ENCODE results near the gene GUCA2A. TPM values are rescaled to one million over a fixed set of nuclear protein-coding genes. Genes with fewer than 3 reads are reported as not detected.

The GUCA2A gene
- total and polyA plus RNA-seq, 2 of the 4 experiments (the other 2 are of a cell fraction), result not detected

- Histone ChIP-seq H3K79me1 (ENCODE audit: low read depth in 1 of 2, low read length in 2 of 2) (no peaks in the 10 kb centered on the region), H3K36me3 (ENCODE audit: control insufficient read depth, insufficient read depth, low read length) (no peaks in the 10 kb centered on the region), H2BK120ac (ENCODE audit: low read depth, low read length) (no peak within 1 kb of the TSS), H3K4me2 (ENCODE audit: low read depth, low read length) (no peak within 1 kb of the TSS), H3K23ac (ENCODE audit: low read depth, low read length) (no peak within 1 kb of the TSS), H2BK20ac (ENCODE audit: low read depth, low read length) (no peak within 1 kb of the TSS), H2AK9ac (replicated peaks; ENCODE audit: low read depth, low read length, poor library complexity) (no peak within 1 kb of the TSS), H4K5ac (ENCODE audit: low read depth, low read length) (no peak within 1 kb of the TSS), H3K9me1 (ENCODE audit: insufficient read depth, low read length) (0 out of 2 replicates have a peak, but pooled peaks cover 3% of the 10 kb centered on the region), H3K27me3 (ENCODE audit: control insufficient read depth, insufficient read depth, low read length) (peaks cover 34% of the 10 kb centered on the region), H3K9me3 (ENCODE audit: control insufficient read depth, insufficient read depth, low read length) (no peaks in the 10 kb centered on the region), H2BK15ac (ENCODE audit: low read depth, low read length) (no peak within 1 kb of the TSS), H3K14ac (replicated peaks; ENCODE audit: low read depth, low read length) (no peak within 1 kb of the TSS), H2AK5ac (ENCODE audit: low read depth, low read length) (no peak within 1 kb of the TSS), H3K4me3 (ENCODE audit: insufficient read depth, low read depth, low read length) (no peak within 1 kb of the TSS), H2BK5ac (ENCODE audit: low read depth, low read length, poor library complexity, severe bottlenecking) (no peak within 1 kb of the TSS), H3K18ac (ENCODE audit: low read depth, low read length) (no peak within 1 kb of the TSS), H2AFZ (replicated peaks; ENCODE audit: low read length, poor library complexity) (no peak within 1 kb of the TSS), H3K4ac (ENCODE audit: low read depth, low read length) (no peak within 1 kb of the TSS), H3K9ac (ENCODE audit: low read depth, low read length) (no peak within 1 kb of the TSS), H3K4me1 (ENCODE audit: control insufficient read depth, insufficient read depth, low read length) (no peaks in the 10 kb centered on the region), H3K56ac (ENCODE audit: extremely low read depth, insufficient read depth, low read length) (no peak within 1 kb of the TSS), H4K8ac (ENCODE audit: low read depth in 2 of 2, low read length in 2 of 2) (no peak within 1 kb of the TSS), H4K91ac (ENCODE audit: insufficient read depth, low read depth, low read length) (no peak within 1 kb of the TSS), H3K27ac (ENCODE audit: insufficient read depth, low read length) (no peak within 1 kb of the TSS), H4K20me1 (ENCODE audit: insufficient read depth, low read length) (no peaks in the 10 kb centered on the region)
- DNase-seq (no peak), ATAC-seq (ENCODE audit: low read depth) (no peak)
- POLR2A ChIA-PET (ENCODE audit: unreplicated experiment), result no interaction called here
- BruUV-seq (replicated peaks), result no TSS peak
- dilution Hi-C loops (cut with HindIII; ENCODE audit: low sequenced_read_pairs, unreplicated experiment) (no loop called here), intact Hi-C loops (cut with micrococcal nuclease) (no loop called here), in situ Hi-C loops (cut with MboI; ENCODE audit: low sequenced_read_pairs) (no loop called here)
- 47% methylated on average over 6 of the region's 12 CpGs; no CpG with 5 or more reads in 1 of the 2 experiments for WGBS, 2 experiments (ENCODE audit: extremely low coverage in 2 of 2, insufficient read length in 1 of 2)
- TF ChIP-seq CTCF (conservative IDR thresholded peaks at IDR 0.05; ENCODE audit: low read depth, low read length) (no peak), FOS (IDR thresholded peaks at IDR 0.05; ENCODE audit: low read depth, low read length) (no peak), SMC3 (IDR thresholded peaks at IDR 0.05; ENCODE audit: low read depth, low read length) (no peak), RFX5 (IDR thresholded peaks at IDR 0.05; ENCODE audit: low read depth, low read length) (no peak), CHD1 (IDR thresholded peaks at IDR 0.05; ENCODE audit: low read depth, low read length) (no peak), CEBPB (IDR thresholded peaks at IDR 0.05; ENCODE audit: low read depth, low read length) (no peak), RCOR1 (IDR thresholded peaks at IDR 0.05; ENCODE audit: insufficient replicate concordance, low read length) (no peak), POLR2A (IDR thresholded peaks at IDR 0.05; ENCODE audit: low read depth, low read length) (no peak), BHLHE40 (IDR thresholded peaks at IDR 0.05; ENCODE audit: low read depth, low read length) (no peak), MAZ (IDR thresholded peaks at IDR 0.05; ENCODE audit: borderline replicate concordance, low read depth, low read length) (no peak), MXI1 (IDR thresholded peaks at IDR 0.05; ENCODE audit: borderline replicate concordance, low read depth, low read length) (no peak), RAD21 (IDR thresholded peaks at IDR 0.05; ENCODE audit: low read length) (no peak), USF2 (IDR thresholded peaks at IDR 0.05; ENCODE audit: low read depth, low read length) (no peak), MAFK (IDR thresholded peaks at IDR 0.05; ENCODE audit: low read depth, low read length) (no peak), NFE2L2 (IDR thresholded peaks at IDR 0.05; ENCODE audit: low read depth, low read length) (no peak), ELK1 (IDR thresholded peaks at IDR 0.05; ENCODE audit: borderline replicate concordance, low read depth, low read length) (no peak)
- CTCF ChIA-PET, result no interaction called here
Observed at GRCh38 chr1:42152907-42153600, 11.5 kb downstream of the GUCA2A start, which contains the start of gene GUCA2B. TSS of gene GUCA2B (plus strand) at chr1:42153410. CDS start at chr1:42153451, 41 bp downstream.

All from IMR-90 (cell line).